ENCODE results near the gene ATAD1. TPM values are rescaled to one million over a fixed set of nuclear protein-coding genes. Genes with fewer than 3 reads are reported as not detected.

The ATAD1 gene
- total and polyA plus RNA-seq, 2 of the 4 experiments (the other 2 are of a cell fraction), result 12.7 to 21.9 TPM

GRCh38 chr10:87781545-87781944 is 36.5 kb downstream of the ATAD1 start:
- dilution Hi-C loops (cut with HindIII; ENCODE audit: low sequenced_read_pairs, unreplicated experiment), result no loop called here
- in situ Hi-C loops (cut with MboI; ENCODE audit: low sequenced_read_pairs), result no loop called here
- Histone ChIP-seq H2AK9ac (replicated peaks; ENCODE audit: low read depth, low read length, poor library complexity) (no peak overlapping the region), H3K27me3 (ENCODE audit: control insufficient read depth, insufficient read depth, low read length) (no peaks in the 10 kb centered on the region), H3K4ac (ENCODE audit: low read depth, low read length) (no peak overlapping the region), H2BK15ac (ENCODE audit: low read depth, low read length) (no peak overlapping the region), H2BK5ac (ENCODE audit: low read depth, low read length, poor library complexity, severe bottlenecking) (no peak overlapping the region), H4K91ac (ENCODE audit: insufficient read depth, low read depth, low read length) (no peak overlapping the region), H2AFZ (replicated peaks; ENCODE audit: low read length, poor library complexity) (no peak overlapping the region), H3K9me3 (ENCODE audit: control insufficient read depth, insufficient read depth, low read length) (no peaks in the 10 kb centered on the region), H4K8ac (ENCODE audit: low read depth in 2 of 2, low read length in 2 of 2) (no peak overlapping the region), H2BK120ac (ENCODE audit: low read depth, low read length) (no peak overlapping the region), H3K36me3 (ENCODE audit: control insufficient read depth, insufficient read depth, low read length) (peaks cover 11% of the 10 kb centered on the region), H4K20me1 (ENCODE audit: insufficient read depth, low read length) (no peaks in the 10 kb centered on the region), H3K4me1 (ENCODE audit: control insufficient read depth, insufficient read depth, low read length) (no peaks in the 10 kb centered on the region), H3K18ac (ENCODE audit: low read depth, low read length) (no peak overlapping the region), H3K23ac (ENCODE audit: low read depth, low read length) (no peak overlapping the region), H2BK20ac (ENCODE audit: low read depth, low read length) (no peak overlapping the region), H3K27ac (ENCODE audit: insufficient read depth, low read length) (no peak overlapping the region), H3K79me1 (ENCODE audit: low read depth in 1 of 2, low read length in 2 of 2) (peaks cover 9 to 29% of the 10 kb centered on the region in 2 experiments; a peak in 3 of 4 replicates), H3K9me1 (ENCODE audit: insufficient read depth, low read length) (peaks cover 8% of the 10 kb centered on the region), H3K9ac (ENCODE audit: low read depth, low read length) (no peak overlapping the region), H3K4me2 (ENCODE audit: low read depth, low read length) (no peak overlapping the region), H3K14ac (replicated peaks; ENCODE audit: low read depth, low read length) (no peak overlapping the region), H3K4me3 (ENCODE audit: insufficient read depth, low read depth, low read length) (no peak overlapping the region), H4K5ac (ENCODE audit: low read depth, low read length) (no peak overlapping the region), H3K56ac (ENCODE audit: extremely low read depth, insufficient read depth, low read length) (no peak overlapping the region), H2AK5ac (ENCODE audit: low read depth, low read length) (no peak overlapping the region)
- CTCF ChIA-PET, result no interaction called here
- POLR2A ChIA-PET (ENCODE audit: unreplicated experiment), result no interaction called here
- no CpG with 5 or more reads among the region's 2 CpGs for WGBS, 2 experiments (ENCODE audit: extremely low coverage in 2 of 2, insufficient read length in 1 of 2)
- ATAC-seq (ENCODE audit: low read depth) (no peak), DNase-seq (no peak)
- no peak for TF ChIP-seq FOS (IDR thresholded peaks at IDR 0.05; ENCODE audit: low read depth, low read length)
- no peak for TF ChIP-seq BHLHE40 (IDR thresholded peaks at IDR 0.05; ENCODE audit: low read depth, low read length)
- TF ChIP-seq RAD21 (IDR thresholded peaks at IDR 0.05; ENCODE audit: low read length), result no peak
- no peak for TF ChIP-seq CEBPB (IDR thresholded peaks at IDR 0.05; ENCODE audit: low read depth, low read length)
- no peak for TF ChIP-seq ELK1 (IDR thresholded peaks at IDR 0.05; ENCODE audit: borderline replicate concordance, low read depth, low read length)
- TF ChIP-seq MAZ (IDR thresholded peaks at IDR 0.05; ENCODE audit: borderline replicate concordance, low read depth, low read length), result no peak
- no peak for TF ChIP-seq CHD1 (IDR thresholded peaks at IDR 0.05; ENCODE audit: low read depth, low read length)
- no TSS peak for BruUV-seq (replicated peaks)
- intact Hi-C loops (cut with micrococcal nuclease), result no loop called here

Data from IMR-90 (cell line).